HCT116 (cell line): ENCODE data around the gene FGD5. TPM values are rescaled to one million over a fixed set of nuclear protein-coding genes. Genes with fewer than 3 reads are reported as not detected.

Source experiments
- ATAC-seq: fragments of 200-7000 bp; cut with Tn5 transposase; 2 replicates; pipeline ENCODE4 v1.9.1; 2020; ENCODE audit warnings: mild to moderate bottlenecking, moderate library complexity
- BruUV-seq: library from RNA; stranded (reverse); fragments of 400-500 nt; replicated peaks from 2 replicates; lab custom pipeline; 2021; lab: Mats Ljungman, UMichigan
- CTCF ChIA-PET: fragments of 300-600 bp; sonication (Branson Sonifier 250); formaldehyde crosslinking; loops from one replicate; lab custom pipeline; 2021; ENCODE audit warnings: antibody characterized with exemption; lab: Charles Lee
- POLR2A ChIA-PET: fragments of 300-600, 350-600 bp; sonication (Branson Sonifier 250); formaldehyde crosslinking; loops from one replicate; lab custom pipeline; 2021; ENCODE audit warnings: antibody characterized with exemption; lab: Charles Lee
- RAD21 ChIA-PET, 2 experiments: fragments of 300-600 bp; sonication (Branson Sonifier 250); formaldehyde crosslinking; loops; one replicate each; lab custom pipeline; 2023; ENCODE audit warnings: low total read pairs in 2 of 2; ENCODE audit not compliant: uncharacterized antibody in 2 of 2, unreplicated experiment in 2 of 2, low non-redundant PET in 1 of 2; lab: Charles Lee
- DNase-seq: peaks from one replicate; pipeline ENCODE4 v3.0.0-alpha.2; 2010; ENCODE audit warnings: low read depth, low spot score
- H2AFZ ChIP-seq: fragments of 200-600 bp; shearing (Covaris generic), sonication (generic); 2 replicates; pipeline ENCODE4 v1.6.1; 2017; ENCODE audit warnings: low read depth, mixed run types, mixed read lengths, antibody characterized with exemption, low read length; ENCODE audit not compliant: poor library complexity, severe bottlenecking
- H3K27ac ChIP-seq: 2 replicates; pipeline ENCODE4 v1.5.1; 2012; ENCODE audit warnings: low read depth, low read length
- H3K27me3 ChIP-seq: fragments of 200-600 bp; sonication (generic); 2 replicates; pipeline ENCODE4 v1.6.1; 2016; ENCODE audit warnings: mixed run types, low read length, mixed read lengths; ENCODE audit not compliant: insufficient read depth
- H3K36me3 ChIP-seq, 2 experiments: fragments of 200-500 bp in 1 of 2; fragments of 200-600 bp in 1 of 2; sonication (Bioruptor generic) in 1 of 2; sonication (generic) in 1 of 2; 2 replicates each; pipeline versions ENCODE4 v1.5.1 to v1.6.1; 2014 to 2016; ENCODE audit warnings: low read length in 2 of 2, inconsistent platforms in 1 of 2, mixed read lengths in 1 of 2, mixed run types in 1 of 2; ENCODE audit not compliant: insufficient read depth in 2 of 2, control insufficient read depth in 1 of 2
- H3K4me1 ChIP-seq, 2 experiments: fragments of 200-600 bp in 1 of 2; sonication (generic) in 1 of 2; 2 replicates each; pipeline versions ENCODE4 v1.5.1 to v1.6.1; 2012 to 2017; ENCODE audit warnings: low read length in 2 of 2, inconsistent platforms in 1 of 2, mild to moderate bottlenecking in 1 of 2, mixed read lengths in 1 of 2, mixed run types in 1 of 2, moderate library complexity in 1 of 2; ENCODE audit not compliant: insufficient read depth in 2 of 2, control insufficient read depth in 1 of 2
- H3K4me2 ChIP-seq: fragments of 200-600 bp; sonication (generic); 2 replicates; pipeline ENCODE4 v1.6.1; 2017; ENCODE audit warnings: mixed run types, low read length, mixed read lengths
- H3K4me3 ChIP-seq, 2 experiments: fragments of 200-600 bp in 1 of 2; sonication (generic) in 1 of 2; replicated peaks in 1 of 2; 2 replicates each; pipeline ENCODE4 v1.5.1; 2011 to 2016; ENCODE audit warnings: low read length in 2 of 2, control low read depth in 1 of 2, low read depth in 1 of 2, mild to moderate bottlenecking in 1 of 2, mixed read lengths in 1 of 2, mixed run types in 1 of 2
- H3K79me2 ChIP-seq: fragments of 200-600 bp; sonication (generic); 2 replicates; pipeline ENCODE4 v1.6.1; 2017; ENCODE audit warnings: mild to moderate bottlenecking, mixed run types, low read length, moderate library complexity, mixed read lengths; ENCODE audit not compliant: insufficient read depth
- H3K9ac ChIP-seq: fragments of 200-600 bp; sonication (generic); 2 replicates; pipeline ENCODE4 v1.6.1; 2016; ENCODE audit warnings: low read length, mixed read lengths
- H3K9me2 ChIP-seq: fragments of 200-600 bp; sonication (generic), shearing (Covaris generic); 2 replicates; pipeline ENCODE4 v1.6.1; 2017; ENCODE audit warnings: mixed run types, mild to moderate bottlenecking, moderate library complexity; ENCODE audit not compliant: insufficient read depth
- H3K9me3 ChIP-seq, 2 experiments: fragments of 200-500 bp in 1 of 2; fragments of 200-600 bp in 1 of 2; sonication (Bioruptor generic) in 1 of 2; sonication (generic) in 1 of 2; 2 replicates each; pipeline ENCODE4 v1.6.1; 2014 to 2017; ENCODE audit warnings: low read length in 2 of 2, mixed read lengths in 2 of 2, inconsistent platforms in 1 of 2, low read depth in 1 of 2, mild to moderate bottlenecking in 1 of 2, mixed run types in 1 of 2, moderate library complexity in 1 of 2; ENCODE audit not compliant: control insufficient read depth in 1 of 2, insufficient read depth in 1 of 2
- H4K20me1 ChIP-seq: fragments of 200-600 bp; sonication (generic), shearing (Covaris generic); 2 replicates; pipeline ENCODE4 v1.6.1; 2017; ENCODE audit warnings: mixed run types, mild to moderate bottlenecking, moderate library complexity; ENCODE audit not compliant: insufficient read depth
- ELF1 ChIP-seq: IDR thresholded peaks from 2 replicates; pipeline ENCODE4 v1.6.1; 2012; ENCODE audit warnings: low read depth, borderline replicate concordance
- MAX ChIP-seq: IDR thresholded peaks from 2 replicates; pipeline ENCODE4 v1.6.1; 2012
- REST ChIP-seq: IDR thresholded peaks from 2 replicates; pipeline ENCODE4 v1.6.1; 2012; ENCODE audit warnings: low read depth
- SIN3A ChIP-seq: IDR thresholded peaks from 2 replicates; pipeline ENCODE4 v1.6.1; 2012; ENCODE audit warnings: low read depth
- TCF7L2 ChIP-seq: IDR thresholded peaks from 2 replicates; pipeline ENCODE4 v1.7.0; 2011; ENCODE audit warnings: borderline replicate concordance, inconsistent platforms; ENCODE audit not compliant: insufficient read depth, insufficient read length; ENCODE audit errors: extremely low read depth
- YY1 ChIP-seq: IDR thresholded peaks from 2 replicates; pipeline ENCODE4 v1.6.1; 2011; ENCODE audit warnings: low read length, low read depth, moderate library complexity, mild to moderate bottlenecking; ENCODE audit not compliant: insufficient replicate concordance; ENCODE audit errors: extremely low read depth
- ZFX ChIP-seq: fragments of 450-650 bp; IDR thresholded peaks from 2 replicates; pipeline ENCODE4 v1.6.1; 2017
- intact Hi-C: fragments of 100-400 bp; cut with micrococcal nuclease; formaldehyde crosslinking; loops from 2 replicates; pipeline ENCODE4 v1.10.0; 2022
- total RNA-seq: library from RNA; stranded (reverse); gene quantifications from one replicate; pipeline ENCODE4 v1.2.1, GENCODE V29; 2021; ENCODE audit not compliant: unreplicated experiment
- TF ChIP-seq, protein P1 (sequence below): IDR thresholded peaks from 2 replicates; pipeline ENCODE4 v1.6.1; 2011; ENCODE audit warnings: mild to moderate bottlenecking, low read length, moderate library complexity; ENCODE audit not compliant: insufficient replicate concordance; ENCODE audit errors: extremely low read depth

Gene FGD5
- total RNA-seq, 1 experiment from 2014 or later = 0.22 TPM

DNA sequence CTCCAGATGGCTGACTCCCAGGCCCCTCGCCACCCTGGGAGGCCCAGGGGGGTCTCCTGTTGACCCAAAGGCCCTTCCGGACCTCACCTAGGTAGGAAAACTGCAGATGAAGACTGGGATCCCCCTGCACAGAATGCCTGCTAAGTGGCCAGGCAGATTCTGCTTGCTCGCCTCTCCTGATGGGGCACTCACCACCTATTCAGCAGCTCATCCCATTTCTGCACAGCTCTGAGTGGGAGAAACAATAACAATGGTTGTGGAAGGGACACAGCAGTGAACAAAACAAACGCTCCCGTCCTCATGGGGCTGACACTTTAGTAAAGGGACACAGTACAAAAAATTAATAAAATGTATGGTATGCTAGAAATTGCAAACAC is 24.9 kb upstream of the FGD5 start:
- Histone ChIP-seq H4K20me1 (no peaks in the 10 kb centered on the region), H3K4me2 (no peak overlapping the region), H3K4me3 (no peak overlapping the region), H3K27me3 (no peaks in the 10 kb centered on the region), H3K4me1 (peaks cover 0 to 8% of the 10 kb centered on the region in 2 experiments; a peak in 1 of 4 replicates), H3K36me3 (no peaks in the 10 kb centered on the region), H3K9me2 (no peaks in the 10 kb centered on the region), H3K27ac (no peak overlapping the region), H3K9ac (no peak overlapping the region), H2AFZ (no peak overlapping the region), H3K9me3 (no peaks in the 10 kb centered on the region), H3K79me2 (no peaks in the 10 kb centered on the region)
- DNase-seq (no peak), ATAC-seq (no peak)
- TF ChIP-seq, protein P1, sequence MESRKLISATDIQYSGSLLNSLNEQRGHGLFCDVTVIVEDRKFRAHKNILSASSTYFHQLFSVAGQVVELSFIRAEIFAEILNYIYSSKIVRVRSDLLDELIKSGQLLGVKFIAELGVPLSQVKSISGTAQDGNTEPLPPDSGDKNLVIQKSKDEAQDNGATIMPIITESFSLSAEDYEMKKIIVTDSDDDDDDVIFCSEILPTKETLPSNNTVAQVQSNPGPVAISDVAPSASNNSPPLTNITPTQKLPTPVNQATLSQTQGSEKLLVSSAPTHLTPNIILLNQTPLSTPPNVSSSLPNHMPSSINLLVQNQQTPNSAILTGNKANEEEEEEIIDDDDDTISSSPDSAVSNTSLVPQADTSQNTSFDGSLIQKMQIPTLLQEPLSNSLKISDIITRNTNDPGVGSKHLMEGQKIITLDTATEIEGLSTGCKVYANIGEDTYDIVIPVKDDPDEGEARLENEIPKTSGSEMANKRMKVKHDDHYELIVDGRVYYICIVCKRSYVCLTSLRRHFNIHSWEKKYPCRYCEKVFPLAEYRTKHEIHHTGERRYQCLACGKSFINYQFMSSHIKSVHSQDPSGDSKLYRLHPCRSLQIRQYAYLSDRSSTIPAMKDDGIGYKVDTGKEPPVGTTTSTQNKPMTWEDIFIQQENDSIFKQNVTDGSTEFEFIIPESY = no peak
- no peak for TF ChIP-seq ZFX
- TF ChIP-seq TCF7L2 = no peak
- TF ChIP-seq REST = no peak
- no peak for TF ChIP-seq MAX
- TF ChIP-seq ELF1 = no peak
- no peak for TF ChIP-seq YY1
- no peak for TF ChIP-seq SIN3A
- POLR2A ChIA-PET = no interaction called here
- intact Hi-C loops = no loop called here
- RAD21 ChIA-PET = no interaction called here
- no TSS peak for BruUV-seq
- CTCF ChIA-PET = interaction anchor here (1.0 kb wide), 1 partner anchor 127 kb away, joined by 3 read pairs; no protein-coding TSS in a partner anchor
